Caco-2 (cell line): Measurements from ENCODE around the gene SMARCAD1. TPM values are rescaled to one million over a fixed set of nuclear protein-coding genes. Genes with fewer than 3 reads are reported as not detected.

Experiments used
- Bru-seq: library from RNA; stranded (reverse); fragments of 400-500 nt; gene quantifications from one replicate; lab custom pipeline; 2021; lab: Mats Ljungman, UMichigan
- BruChase-seq, 2 experiments: library from RNA; stranded (reverse); fragments of 400-500 nt; gene quantifications; one replicate each; lab custom pipeline; 2021; lab: Mats Ljungman, UMichigan
- BruUV-seq: library from RNA; stranded (reverse); fragments of 400-500 nt; replicated peaks from 2 replicates; lab custom pipeline; 2021; lab: Mats Ljungman, UMichigan
- CTCF ChIA-PET: fragments of 300-600 bp; sonication (Branson Sonifier 250); formaldehyde crosslinking; loops from one replicate; lab custom pipeline; 2022; ENCODE audit warnings: antibody characterized with exemption; lab: Charles Lee
- POLR2A ChIA-PET: fragments of 300-600 bp; sonication (Branson Sonifier 250); formaldehyde crosslinking; loops from one replicate; lab custom pipeline; 2022; ENCODE audit warnings: antibody characterized with exemption; lab: Charles Lee
- DNase-seq, 2 experiments: peaks; one replicate each; pipeline versions ENCODE4 v3.0.0 to v3.0.0-alpha.2; 2020 to 2022
- H3K27me3 ChIP-seq: replicated peaks from 2 replicates; pipeline ENCODE4 v1.6.0; 2011; ENCODE audit warnings: low read length; ENCODE audit not compliant: control insufficient read depth, insufficient read depth
- H3K36me3 ChIP-seq: 2 replicates; pipeline ENCODE4 v1.5.1; 2011; ENCODE audit warnings: low read length; ENCODE audit not compliant: control insufficient read depth, insufficient read depth
- H3K4me1 ChIP-seq: fragments of 250-450 bp; sonication (Bioruptor Pico); 2 replicates; pipeline ENCODE4 v1.5.1; 2020; ENCODE audit warnings: mild to moderate bottlenecking
- H3K4me3 ChIP-seq: 2 replicates; pipeline ENCODE4 v1.5.1; 2011; ENCODE audit warnings: low read depth, mild to moderate bottlenecking, control low read depth, low read length
- H3K9me3 ChIP-seq: fragments of 250-450 bp; sonication (Bioruptor Pico); 2 replicates; pipeline ENCODE4 v1.5.1; 2020; ENCODE audit warnings: mild to moderate bottlenecking, moderate library complexity
- H3K27ac Mint-ChIP-seq: one replicate; pipeline ENCODE4 v1.8.0; 2022; ENCODE audit warnings: mixed read lengths; ENCODE audit not compliant: unreplicated experiment
- H3K27me3 Mint-ChIP-seq: one replicate; pipeline ENCODE4 v1.8.0; 2022; ENCODE audit warnings: mixed read lengths; ENCODE audit not compliant: insufficient read depth, unreplicated experiment
- H3K36me3 Mint-ChIP-seq: one replicate; pipeline ENCODE4 v1.8.0; 2022; ENCODE audit warnings: mild to moderate bottlenecking, mixed read lengths; ENCODE audit not compliant: insufficient read depth, unreplicated experiment
- H3K4me1 Mint-ChIP-seq: one replicate; pipeline ENCODE4 v1.8.0; 2022; ENCODE audit warnings: low read depth, mixed read lengths; ENCODE audit not compliant: unreplicated experiment
- H3K4me3 Mint-ChIP-seq: one replicate; pipeline ENCODE4 v1.8.0; 2022; ENCODE audit warnings: mild to moderate bottlenecking, moderate library complexity, mixed read lengths; ENCODE audit not compliant: unreplicated experiment
- H3K9me3 Mint-ChIP-seq: one replicate; pipeline ENCODE4 v1.8.0; 2022; ENCODE audit warnings: mixed read lengths; ENCODE audit not compliant: unreplicated experiment
- intact Hi-C: fragments of 100-400 bp; cut with micrococcal nuclease; formaldehyde crosslinking; loops from one replicate; pipeline ENCODE4 v1.10.0; 2022; ENCODE audit not compliant: unreplicated experiment
- long read RNA-seq: library from polyadenylated mRNA; stranded (forward); transcript quantifications from one replicate; pipeline ENCODE4 v2.0.0, GENCODE V29; 2022
- total RNA-seq: library from RNA; stranded (reverse); gene quantifications from 2 replicates; pipeline ENCODE4 v1.2.3, GENCODE V29; 2022
- TF ChIP-seq, protein P1 (sequence below), 2 experiments: fragments of 200-600 bp in 1 of 2; IDR thresholded peaks; 1 replicate in 1 of 2; 2 replicates in 1 of 2; pipeline versions ENCODE4 v1.5.1 to v1.8.0; 2011 to 2022; ENCODE audit warnings: antibody characterized with exemption in 1 of 2, control low read depth in 1 of 2, inconsistent platforms in 1 of 2, low read depth in 1 of 2, low read length in 1 of 2, mild to moderate bottlenecking in 1 of 2, moderate library complexity in 1 of 2; ENCODE audit not compliant: insufficient read depth in 1 of 2, severe bottlenecking in 1 of 2, unreplicated experiment in 1 of 2

The SMARCAD1 gene, protein sequence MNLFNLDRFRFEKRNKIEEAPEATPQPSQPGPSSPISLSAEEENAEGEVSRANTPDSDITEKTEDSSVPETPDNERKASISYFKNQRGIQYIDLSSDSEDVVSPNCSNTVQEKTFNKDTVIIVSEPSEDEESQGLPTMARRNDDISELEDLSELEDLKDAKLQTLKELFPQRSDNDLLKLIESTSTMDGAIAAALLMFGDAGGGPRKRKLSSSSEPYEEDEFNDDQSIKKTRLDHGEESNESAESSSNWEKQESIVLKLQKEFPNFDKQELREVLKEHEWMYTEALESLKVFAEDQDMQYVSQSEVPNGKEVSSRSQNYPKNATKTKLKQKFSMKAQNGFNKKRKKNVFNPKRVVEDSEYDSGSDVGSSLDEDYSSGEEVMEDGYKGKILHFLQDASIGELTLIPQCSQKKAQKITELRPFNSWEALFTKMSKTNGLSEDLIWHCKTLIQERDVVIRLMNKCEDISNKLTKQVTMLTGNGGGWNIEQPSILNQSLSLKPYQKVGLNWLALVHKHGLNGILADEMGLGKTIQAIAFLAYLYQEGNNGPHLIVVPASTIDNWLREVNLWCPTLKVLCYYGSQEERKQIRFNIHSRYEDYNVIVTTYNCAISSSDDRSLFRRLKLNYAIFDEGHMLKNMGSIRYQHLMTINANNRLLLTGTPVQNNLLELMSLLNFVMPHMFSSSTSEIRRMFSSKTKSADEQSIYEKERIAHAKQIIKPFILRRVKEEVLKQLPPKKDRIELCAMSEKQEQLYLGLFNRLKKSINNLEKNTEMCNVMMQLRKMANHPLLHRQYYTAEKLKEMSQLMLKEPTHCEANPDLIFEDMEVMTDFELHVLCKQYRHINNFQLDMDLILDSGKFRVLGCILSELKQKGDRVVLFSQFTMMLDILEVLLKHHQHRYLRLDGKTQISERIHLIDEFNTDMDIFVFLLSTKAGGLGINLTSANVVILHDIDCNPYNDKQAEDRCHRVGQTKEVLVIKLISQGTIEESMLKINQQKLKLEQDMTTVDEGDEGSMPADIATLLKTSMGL
- 30.6 and 31.8 TPM in 2 replicates for total RNA-seq
- percentile 89 among the genes with signal in this experiment for Bru-seq, nascent RNA
- BruChase-seq, experiment 1, labeled RNA remaining after a 2-hour chase, result percentile 85 among the genes with signal in this experiment
- percentile 80 among the genes with signal in this experiment for BruChase-seq, experiment 2, labeled RNA remaining after a 6-hour chase
- long read RNA-seq, full-length matches to known transcripts, result 8 of 26 reads
- long read RNA-seq, partial matches to known transcripts, result 2 of 26 reads
- long read RNA-seq, other reads (novel, unspliced or antisense), result 16 of 26 reads

DNA sequence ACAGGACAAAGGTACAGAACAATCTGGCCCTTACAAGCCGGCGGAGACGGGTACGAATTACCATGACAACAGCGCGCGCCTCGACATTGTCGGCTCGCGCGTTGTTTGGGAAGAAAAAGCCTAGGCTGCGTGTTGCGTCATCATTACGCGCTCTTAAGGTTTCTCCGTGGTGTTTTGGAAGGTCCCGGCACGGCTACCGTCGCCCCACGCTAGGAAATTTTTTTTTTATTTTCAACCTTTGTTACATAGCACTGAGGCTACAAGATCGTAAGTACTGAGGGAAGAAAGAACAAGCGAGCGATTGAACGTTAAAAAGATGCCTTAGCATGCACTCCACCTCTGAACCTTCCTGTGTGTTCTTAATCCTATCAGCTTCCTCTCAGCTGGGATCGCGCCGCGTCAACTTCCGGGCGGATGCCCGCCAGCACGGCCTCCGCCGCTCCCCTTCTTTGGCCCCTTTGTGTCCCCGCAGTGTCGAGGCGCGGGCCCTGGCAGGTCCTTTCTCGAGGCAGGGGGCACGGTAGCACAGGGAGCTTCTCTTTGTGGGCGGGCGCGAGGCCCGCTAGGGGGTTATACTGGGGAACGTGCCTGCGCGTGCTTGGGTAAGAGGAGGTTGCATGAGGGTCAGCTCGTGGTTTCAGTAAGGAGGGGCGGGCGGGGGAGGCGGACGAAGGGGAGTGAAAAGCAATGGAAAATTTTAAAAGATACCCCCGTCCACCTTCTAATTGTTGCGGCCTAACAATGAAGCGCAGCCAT is at the start of gene SMARCAD1:
TSS of gene SMARCAD1 (plus strand) at position 397 of the 756 bp plus-strand sequence. CDS start 530 bp downstream, outside the sequence.
- no peaks in the 10 kb centered on the region for H3K36me3 ChIP-seq
- Mint-ChIP-seq H3K4me1 (peaks cover 14% of the 10 kb centered on the region), H3K27me3 (no peaks in the 10 kb centered on the region), H3K36me3 (peaks cover 30% of the 10 kb centered on the region), H3K27ac (peak within 1 kb of the TSS; percentile 100), H3K9me3 (no peaks in the 10 kb centered on the region), H3K4me3 (peak within 1 kb of the TSS; percentile 99)
- H3K27me3 ChIP-seq, result no peaks in the 10 kb centered on the region
- BruUV-seq, result no TSS peak
- peak within 1 kb of the TSS; percentile 68 for H3K4me3 ChIP-seq
- DNase-seq, result peak; percentile 90
- POLR2A ChIA-PET, result no interaction called here
- peaks cover 6% of the 10 kb centered on the region; the same call in 1 of the 2 replicates for H3K4me1 ChIP-seq
- no peaks in the 10 kb centered on the region for H3K9me3 ChIP-seq
- TF ChIP-seq, protein P1, sequence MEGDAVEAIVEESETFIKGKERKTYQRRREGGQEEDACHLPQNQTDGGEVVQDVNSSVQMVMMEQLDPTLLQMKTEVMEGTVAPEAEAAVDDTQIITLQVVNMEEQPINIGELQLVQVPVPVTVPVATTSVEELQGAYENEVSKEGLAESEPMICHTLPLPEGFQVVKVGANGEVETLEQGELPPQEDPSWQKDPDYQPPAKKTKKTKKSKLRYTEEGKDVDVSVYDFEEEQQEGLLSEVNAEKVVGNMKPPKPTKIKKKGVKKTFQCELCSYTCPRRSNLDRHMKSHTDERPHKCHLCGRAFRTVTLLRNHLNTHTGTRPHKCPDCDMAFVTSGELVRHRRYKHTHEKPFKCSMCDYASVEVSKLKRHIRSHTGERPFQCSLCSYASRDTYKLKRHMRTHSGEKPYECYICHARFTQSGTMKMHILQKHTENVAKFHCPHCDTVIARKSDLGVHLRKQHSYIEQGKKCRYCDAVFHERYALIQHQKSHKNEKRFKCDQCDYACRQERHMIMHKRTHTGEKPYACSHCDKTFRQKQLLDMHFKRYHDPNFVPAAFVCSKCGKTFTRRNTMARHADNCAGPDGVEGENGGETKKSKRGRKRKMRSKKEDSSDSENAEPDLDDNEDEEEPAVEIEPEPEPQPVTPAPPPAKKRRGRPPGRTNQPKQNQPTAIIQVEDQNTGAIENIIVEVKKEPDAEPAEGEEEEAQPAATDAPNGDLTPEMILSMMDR (IDR thresholded peaks at IDR 0.05; ENCODE audit: insufficient read depth in 1 of 2, low read depth in 1 of 2, low read length in 1 of 2, severe bottlenecking in 1 of 2, unreplicated experiment in 1 of 2), result no peak
- CTCF ChIA-PET, result no interaction called here
- intact Hi-C loops, result no loop called here

DNA sequence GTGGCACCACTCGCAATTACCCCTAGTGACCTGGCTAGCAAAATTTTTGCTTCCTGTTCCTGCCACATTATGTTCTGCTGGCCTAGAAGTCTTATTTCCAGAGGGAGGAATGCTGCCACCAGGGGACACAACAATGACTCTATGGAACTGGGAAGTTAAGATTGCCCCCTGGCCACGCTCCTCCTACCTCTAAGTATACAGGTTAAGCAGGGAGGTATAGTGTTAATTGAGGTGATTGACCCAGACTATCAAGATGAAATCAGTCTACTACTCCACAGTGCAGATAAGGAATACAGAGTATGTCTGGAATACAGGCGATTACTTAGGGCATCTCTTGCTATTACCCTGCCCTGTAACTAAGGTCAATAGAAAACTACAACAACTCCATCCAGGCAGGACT is 48.8 kb upstream of the SMARCAD1 start:
- no peaks in the 10 kb centered on the region for H3K27me3 Mint-ChIP-seq
- H3K27me3 ChIP-seq, result no peaks in the 10 kb centered on the region
- no peak for DNase-seq
- H3K4me1 Mint-ChIP-seq, result no peaks in the 10 kb centered on the region
- intact Hi-C loops, result no loop called here
- no peak overlapping the region for H3K4me3 Mint-ChIP-seq
- H3K4me3 ChIP-seq, result no peak overlapping the region
- BruUV-seq, result no TSS peak
- TF ChIP-seq, protein P1 (IDR thresholded peaks at IDR 0.05; ENCODE audit: insufficient read depth in 1 of 2, low read depth in 1 of 2, low read length in 1 of 2, severe bottlenecking in 1 of 2, unreplicated experiment in 1 of 2), result no peak
- H3K9me3 Mint-ChIP-seq, result no peaks in the 10 kb centered on the region
- no peaks in the 10 kb centered on the region for H3K9me3 ChIP-seq
- H3K4me1 ChIP-seq, result no peaks in the 10 kb centered on the region
- no peak overlapping the region for H3K27ac Mint-ChIP-seq
- CTCF ChIA-PET, result no interaction called here
- H3K36me3 Mint-ChIP-seq, result no peaks in the 10 kb centered on the region
- H3K36me3 ChIP-seq, result no peaks in the 10 kb centered on the region
- POLR2A ChIA-PET, result no interaction called here
